ENCODE results near the gene GPR156.

Gene GPR156

GRCh38 chr3:120265989-120266388 lies 19.0 kb downstream of the GPR156 start:
- CTCF ChIA-PET, result no interaction called here
- no peak for TF ChIP-seq ZNF169 (tag by site-specific recombination; IDR thresholded peaks at IDR 0.05)
- Histone ChIP-seq H3K27ac (ENCODE audit: extremely low read depth, low read depth, low read length) (no peak overlapping the region), H3K36me3 (ENCODE audit: control insufficient read depth in 2 of 2, insufficient read depth in 1 of 2, low read length in 2 of 2) (no peaks in the 10 kb centered on the region), H3K4me3 (ENCODE audit: low read depth, low read length) (no peak overlapping the region), H3K4me1 (ENCODE audit: control insufficient read depth, insufficient read depth, low read length) (no peaks in the 10 kb centered on the region), H3K9me3 (ENCODE audit: control insufficient read depth, insufficient read depth, low read depth, low read length) (no peaks in the 10 kb centered on the region)
- POLR2A ChIA-PET, result no interaction called here

- no peak for TF ChIP-seq ZNF223 (tag by site-specific recombination; IDR thresholded peaks at IDR 0.05)
- no peak for TF ChIP-seq ZNF777 (tag by site-specific recombination; IDR thresholded peaks at IDR 0.05; ENCODE audit: borderline replicate concordance)
- no peak for TF ChIP-seq ZNF16 (tag by site-specific recombination; IDR thresholded peaks at IDR 0.05; ENCODE audit: low read depth)
- no peak for TF ChIP-seq ZNF747 (tag by site-specific recombination; IDR thresholded peaks at IDR 0.05)
- TF ChIP-seq HIC1 (tag by site-specific recombination; IDR thresholded peaks at IDR 0.05), result no peak
- no peak for TF ChIP-seq WT1 (tag by site-specific recombination; IDR thresholded peaks at IDR 0.05)
- TF ChIP-seq ZNF629 (tag by site-specific recombination; IDR thresholded peaks at IDR 0.05), result no peak
- no peak for TF ChIP-seq ZFHX2 (tag by site-specific recombination; conservative IDR thresholded peaks at IDR 0.05)
- no peak for TF ChIP-seq ZNF157 (tag by site-specific recombination; IDR thresholded peaks at IDR 0.05)
- TF ChIP-seq ZNF302 (tag by site-specific recombination; IDR thresholded peaks at IDR 0.05; ENCODE audit: low read depth), result no peak
- TF ChIP-seq ZNF473 (tag by site-specific recombination; IDR thresholded peaks at IDR 0.05), result no peak
- no peak for TF ChIP-seq ZFP37 (tag by site-specific recombination; IDR thresholded peaks at IDR 0.05)
- CTCF ChIA-PET, result no interaction called here
- no peak overlapping the region for H3K27ac ChIP-seq (ENCODE audit: extremely low read depth, low read depth, low read length)
- H3K9me3 ChIP-seq (ENCODE audit: control insufficient read depth, insufficient read depth, low read depth, low read length), result no peaks in the 10 kb centered on the region
- no peak overlapping the region for H3K4me3 ChIP-seq (ENCODE audit: low read depth, low read length)
- POLR2A ChIA-PET, result no interaction called here
- H3K36me3 ChIP-seq (ENCODE audit: control insufficient read depth in 2 of 2, insufficient read depth in 1 of 2, low read length in 2 of 2), result no peaks in the 10 kb centered on the region
- H3K4me1 ChIP-seq (ENCODE audit: control insufficient read depth, insufficient read depth, low read length), result no peaks in the 10 kb centered on the region
Measured at GRCh38 chr3:120264963-120265362, 20.1 kb downstream of the GPR156 start.

GRCh38 chr3:120263792-120264191 lies 21.2 kb downstream of the GPR156 start:
- CTCF ChIA-PET, result no interaction called here
- H3K4me1 ChIP-seq (ENCODE audit: control insufficient read depth, insufficient read depth, low read length), result no peaks in the 10 kb centered on the region
- POLR2A ChIA-PET, result no interaction called here
- H3K36me3 ChIP-seq (ENCODE audit: control insufficient read depth in 2 of 2, insufficient read depth in 1 of 2, low read length in 2 of 2), result no peaks in the 10 kb centered on the region
- H3K9me3 ChIP-seq (ENCODE audit: control insufficient read depth, insufficient read depth, low read depth, low read length), result no peaks in the 10 kb centered on the region
- no peak overlapping the region for H3K4me3 ChIP-seq (ENCODE audit: low read depth, low read length)
- TF ChIP-seq OSR2 (tag by site-specific recombination; IDR thresholded peaks at IDR 0.05), result no peak
- TF ChIP-seq ZIC2 (tag by site-specific recombination; IDR thresholded peaks at IDR 0.05), result no peak
- TF ChIP-seq BCL6B (tag by site-specific recombination; IDR thresholded peaks at IDR 0.05), result no peak
- TF ChIP-seq ZNF341 (tag by site-specific recombination; IDR thresholded peaks at IDR 0.05; ENCODE audit: low read depth), result no peak
- no peak for TF ChIP-seq KLF8 (tag by site-specific recombination; IDR thresholded peaks at IDR 0.05)
- no peak for TF ChIP-seq ZNF394 (tag by site-specific recombination; IDR thresholded peaks at IDR 0.05; ENCODE audit: borderline replicate concordance)
- TF ChIP-seq RBAK (tag by site-specific recombination; IDR thresholded peaks at IDR 0.05), result no peak
- TF ChIP-seq SP3 (tag by site-specific recombination; IDR thresholded peaks at IDR 0.05), result no peak
- no peak for TF ChIP-seq PRDM1 (tag by site-specific recombination; IDR thresholded peaks at IDR 0.05)
- TF ChIP-seq ZBTB20 (tag by site-specific recombination; IDR thresholded peaks at IDR 0.05), result no peak
- TF ChIP-seq ZNF214 (tag by site-specific recombination; IDR thresholded peaks at IDR 0.05; ENCODE audit: borderline replicate concordance), result no peak
- H3K27ac ChIP-seq (ENCODE audit: extremely low read depth, low read depth, low read length), result no peak overlapping the region
